Neutrophil (primary cell): ENCODE results near the gene FHOD3.

Source experiments
- H3K27ac ChIP-seq: fragments of 200-600 bp; sonication (generic); 2 replicates; pipeline ENCODE4 v1.5.1; 2016; ENCODE audit warnings: mild to moderate bottlenecking, moderate library complexity
- H3K27me3 ChIP-seq: fragments of 200-600 bp; sonication (generic); 2 replicates; pipeline ENCODE4 v1.6.0; 2016; ENCODE audit warnings: mild to moderate bottlenecking
- H3K36me3 ChIP-seq: fragments of 200-600 bp; sonication (generic); 2 replicates; pipeline ENCODE4 v1.5.1; 2017
- H3K4me1 ChIP-seq, 2 experiments: fragments of 200-600 bp in 1 of 2; sonication (generic) in 1 of 2; 1 replicate in 1 of 2; 2 replicates in 1 of 2; pipeline versions ENCODE4 v1.5.1 to v1.6.1; 2013 to 2016; ENCODE audit warnings: low read depth in 1 of 2, low read length in 1 of 2, mild to moderate bottlenecking in 1 of 2, moderate library complexity in 1 of 2; ENCODE audit not compliant: control insufficient read depth in 1 of 2, insufficient read depth in 1 of 2
- H3K4me3 ChIP-seq, 2 experiments: fragments of 200-600 bp in 1 of 2; sonication (generic) in 1 of 2; 1 replicate in 1 of 2; 2 replicates in 1 of 2; pipeline ENCODE4 v1.5.1; 2013 to 2016; ENCODE audit warnings: low read depth in 1 of 2, low read length in 1 of 2, mild to moderate bottlenecking in 1 of 2, moderate library complexity in 1 of 2
- H3K9me3 ChIP-seq: fragments of 200-600 bp; sonication (generic); 2 replicates; pipeline ENCODE4 v1.5.1; 2016
- CTCF ChIP-seq: fragments of 200-600 bp; sonication (generic); IDR thresholded peaks from 2 replicates; pipeline ENCODE4 v1.5.1; 2016; ENCODE audit warnings: antibody characterized with exemption

FHOD3 gene

GRCh38 chr18:36262971-36263370, 34.5 kb upstream of the FHOD3 start:
- no peak for TF ChIP-seq CTCF
- Histone ChIP-seq H3K27ac (no peak overlapping the region), H3K9me3 (no peaks in the 10 kb centered on the region), H3K4me1 (no peaks in the 10 kb centered on the region), H3K27me3 (peaks cover 3% of the 10 kb centered on the region), H3K4me3 (no peak overlapping the region), H3K36me3 (no peaks in the 10 kb centered on the region)

GRCh38 chr18:36264283-36264682, 33.2 kb upstream of the FHOD3 start:
- H3K27ac ChIP-seq: no peak overlapping the region
- H3K4me1 ChIP-seq: no peaks in the 10 kb centered on the region
- no peak for TF ChIP-seq CTCF
- no peaks in the 10 kb centered on the region for H3K9me3 ChIP-seq
- H3K27me3 ChIP-seq: no peaks in the 10 kb centered on the region
- no peaks in the 10 kb centered on the region for H3K36me3 ChIP-seq
- H3K4me3 ChIP-seq: no peak overlapping the region

- H3K27me3 ChIP-seq: no peaks in the 10 kb centered on the region
- H3K27ac ChIP-seq: no peak overlapping the region
- H3K4me3 ChIP-seq: no peak overlapping the region
- H3K9me3 ChIP-seq: no peaks in the 10 kb centered on the region
- TF ChIP-seq CTCF: no peak
- no peaks in the 10 kb centered on the region for H3K36me3 ChIP-seq
- no peaks in the 10 kb centered on the region for H3K4me1 ChIP-seq
Observed at GRCh38 chr18:36265015-36265414, 32.5 kb upstream of the FHOD3 start.

- Histone ChIP-seq H3K27ac (no peak overlapping the region), H3K9me3 (no peaks in the 10 kb centered on the region), H3K4me3 (no peak overlapping the region), H3K27me3 (peaks cover 7% of the 10 kb centered on the region), H3K36me3 (no peaks in the 10 kb centered on the region), H3K4me1 (no peaks in the 10 kb centered on the region)
- TF ChIP-seq CTCF: no peak
Observed at GRCh38 chr18:36269157-36269556, 28.4 kb upstream of the FHOD3 start.

GRCh38 chr18:36271153-36271552, 26.4 kb upstream of the FHOD3 start:
- H3K4me1 ChIP-seq: no peaks in the 10 kb centered on the region
- H3K4me3 ChIP-seq: no peak overlapping the region
- H3K27ac ChIP-seq: no peak overlapping the region
- peaks cover 7% of the 10 kb centered on the region for H3K27me3 ChIP-seq
- no peaks in the 10 kb centered on the region for H3K9me3 ChIP-seq
- no peak for TF ChIP-seq CTCF
- no peaks in the 10 kb centered on the region for H3K36me3 ChIP-seq

- H3K4me1 ChIP-seq: no peaks in the 10 kb centered on the region
- TF ChIP-seq CTCF: no peak
- peaks cover 23% of the 10 kb centered on the region for H3K27me3 ChIP-seq
- H3K36me3 ChIP-seq: no peaks in the 10 kb centered on the region
- no peak overlapping the region for H3K27ac ChIP-seq
- H3K9me3 ChIP-seq: no peaks in the 10 kb centered on the region
- no peak overlapping the region for H3K4me3 ChIP-seq
Observed at GRCh38 chr18:36273347-36273746, 24.2 kb upstream of the FHOD3 start.
